ENCODE measurements around the gene TMC4. TPM values are rescaled to one million over a fixed set of nuclear protein-coding genes. Genes with fewer than 3 reads are reported as not detected.
"Not testable (repeated sequence)": the region's sequence is repeated elsewhere in the genome, so short reads cannot be mapped to it uniquely, and the experiment has no call there.

Gene TMC4
- 0.15 and 2.2 TPM in 2 replicates for polyA plus RNA-seq
- polyA minus RNA-seq = 1.5 TPM in 1 of 2 replicates, not detected in the other

DNA sequence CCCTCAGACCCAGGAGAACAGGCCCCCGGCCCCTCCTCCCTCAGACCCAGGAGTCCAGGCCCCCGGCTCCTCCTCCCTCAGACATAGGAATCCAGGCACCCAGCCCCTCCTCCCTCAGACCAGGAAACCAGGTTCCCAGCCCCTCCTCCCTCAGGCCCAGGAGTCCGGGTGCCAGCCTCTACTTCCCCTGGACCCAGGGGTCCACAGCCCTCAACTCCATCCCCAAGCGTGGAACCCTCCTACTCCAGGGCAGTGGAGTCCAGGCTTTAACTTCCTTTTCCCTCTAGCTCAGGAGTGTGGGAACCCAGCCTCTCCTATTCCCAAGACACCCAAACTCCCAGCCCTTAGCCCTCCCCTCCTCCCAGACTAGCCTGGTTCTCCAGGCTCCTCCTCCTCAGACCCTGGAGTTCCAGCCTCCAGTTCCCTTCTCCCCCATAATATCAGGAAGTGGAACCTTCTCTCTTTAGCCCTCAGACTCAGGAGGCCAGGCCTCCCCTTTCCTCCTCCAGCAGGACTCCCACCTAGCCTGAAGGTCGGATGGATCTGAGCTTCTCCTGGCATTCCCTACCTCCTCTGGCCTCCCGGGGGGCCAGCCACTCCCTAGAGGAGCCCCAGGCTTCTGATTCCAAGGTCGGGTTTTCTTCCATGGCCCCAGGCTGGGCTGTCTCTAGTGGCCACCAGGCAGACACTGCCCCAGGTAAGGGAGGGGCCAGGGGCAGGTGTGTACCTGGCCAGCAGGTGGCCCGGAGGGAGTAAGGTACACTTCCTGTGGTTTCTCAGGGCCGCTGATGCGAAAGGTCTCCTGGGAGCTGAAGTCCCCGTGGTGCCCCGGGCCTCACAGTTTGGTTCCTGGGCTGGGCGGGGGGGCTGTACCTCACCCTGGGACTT is at the start of gene TMC4:
TSS of gene TMC4 (minus strand) at position 690 of the 888 bp plus-strand sequence. CDS start at position 647, 43 bp downstream.
- Histone ChIP-seq H3K4me3 (ENCODE audit: low read length) (no peak within 1 kb of the TSS), H3K27ac (ENCODE audit: low read length) (no peak within 1 kb of the TSS), H3K79me2 (replicated peaks; ENCODE audit: insufficient read depth, low read length) (no peaks in the 10 kb centered on the region), H4K20me1 (ENCODE audit: insufficient read depth) (no peaks in the 10 kb centered on the region), H3F3A (ENCODE audit: insufficient read depth, low read length, poor library complexity, severe bottlenecking) (no peaks in the 10 kb centered on the region), H3K4me2 (ENCODE audit: low read length) (no peak within 1 kb of the TSS), H3K27me3 (ENCODE audit: insufficient read depth, low read depth, low read length) (no peaks in the 10 kb centered on the region), H2AFZ (ENCODE audit: low read depth, low read length) (no peak within 1 kb of the TSS), H3K9me3 (ENCODE audit: low read length) (no peaks in the 10 kb centered on the region), H3K9ac (ENCODE audit: low read length) (no peak within 1 kb of the TSS), H3K36me3 (ENCODE audit: insufficient read depth, low read length) (no peaks in the 10 kb centered on the region), H3K9me2 (ENCODE audit: insufficient read depth, low read length) (no peaks in the 10 kb centered on the region)
- no peak for TF ChIP-seq MXI1 (conservative IDR thresholded peaks at IDR 0.05; ENCODE audit: poor library complexity, severe bottlenecking)
- TF ChIP-seq RAD21 (conservative IDR thresholded peaks at IDR 0.05) = no peak
- TF ChIP-seq, protein P1, sequence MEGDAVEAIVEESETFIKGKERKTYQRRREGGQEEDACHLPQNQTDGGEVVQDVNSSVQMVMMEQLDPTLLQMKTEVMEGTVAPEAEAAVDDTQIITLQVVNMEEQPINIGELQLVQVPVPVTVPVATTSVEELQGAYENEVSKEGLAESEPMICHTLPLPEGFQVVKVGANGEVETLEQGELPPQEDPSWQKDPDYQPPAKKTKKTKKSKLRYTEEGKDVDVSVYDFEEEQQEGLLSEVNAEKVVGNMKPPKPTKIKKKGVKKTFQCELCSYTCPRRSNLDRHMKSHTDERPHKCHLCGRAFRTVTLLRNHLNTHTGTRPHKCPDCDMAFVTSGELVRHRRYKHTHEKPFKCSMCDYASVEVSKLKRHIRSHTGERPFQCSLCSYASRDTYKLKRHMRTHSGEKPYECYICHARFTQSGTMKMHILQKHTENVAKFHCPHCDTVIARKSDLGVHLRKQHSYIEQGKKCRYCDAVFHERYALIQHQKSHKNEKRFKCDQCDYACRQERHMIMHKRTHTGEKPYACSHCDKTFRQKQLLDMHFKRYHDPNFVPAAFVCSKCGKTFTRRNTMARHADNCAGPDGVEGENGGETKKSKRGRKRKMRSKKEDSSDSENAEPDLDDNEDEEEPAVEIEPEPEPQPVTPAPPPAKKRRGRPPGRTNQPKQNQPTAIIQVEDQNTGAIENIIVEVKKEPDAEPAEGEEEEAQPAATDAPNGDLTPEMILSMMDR (IDR thresholded peaks at IDR 0.05; ENCODE audit: poor library complexity, severe bottlenecking) = no peak
- no peak for TF ChIP-seq EZH2 (IDR thresholded peaks at IDR 0.05; ENCODE audit: borderline replicate concordance, insufficient read depth, low read length, poor library complexity, severe bottlenecking)
- no peak for TF ChIP-seq TAF1 (IDR thresholded peaks at IDR 0.05; ENCODE audit: low read depth)
- TF ChIP-seq POLR2AphosphoS5 (IDR thresholded peaks at IDR 0.05) = no peak
- TF ChIP-seq REST (IDR thresholded peaks at IDR 0.05; ENCODE audit: borderline replicate concordance) = no peak

DNA sequence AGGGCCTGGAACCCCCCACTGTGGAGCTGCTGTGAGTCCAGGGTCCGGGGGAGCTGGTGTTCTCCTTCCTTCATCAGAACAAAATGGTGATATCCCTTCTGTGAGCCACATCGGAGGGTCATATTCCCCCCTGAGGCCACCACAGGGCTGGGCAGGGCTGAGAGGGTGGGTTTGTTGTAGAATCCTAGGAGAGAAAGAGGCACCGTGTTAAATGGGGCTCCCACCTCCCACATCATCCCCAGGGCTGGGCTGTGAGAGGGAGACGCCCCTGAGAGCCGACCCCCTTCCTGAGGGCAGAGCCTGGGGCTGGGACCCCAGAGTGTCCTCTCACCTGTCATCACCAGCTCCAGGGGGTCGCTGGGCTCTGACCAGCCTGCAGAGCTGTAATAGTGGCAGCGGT is 49.0 kb upstream of the TMC4 start:
- not testable (repeated sequence) for H4K20me1 ChIP-seq (ENCODE audit: insufficient read depth); H3K9me2 ChIP-seq (ENCODE audit: insufficient read depth, low read length); H3F3A ChIP-seq (ENCODE audit: insufficient read depth, low read length, poor library complexity, severe bottlenecking); H3K9me3 ChIP-seq (ENCODE audit: low read length); H3K4me2 ChIP-seq (ENCODE audit: low read length); H3K4me3 ChIP-seq (ENCODE audit: low read length); H3K27me3 ChIP-seq (ENCODE audit: insufficient read depth, low read depth, low read length); H3K27ac ChIP-seq (ENCODE audit: low read length); H3K79me2 ChIP-seq (replicated peaks; ENCODE audit: insufficient read depth, low read length); H3K36me3 ChIP-seq (ENCODE audit: insufficient read depth, low read length); H3K9ac ChIP-seq (ENCODE audit: low read length); H2AFZ ChIP-seq (ENCODE audit: low read depth, low read length)

- not testable (repeated sequence) for H4K20me1 ChIP-seq (ENCODE audit: insufficient read depth); H3K36me3 ChIP-seq (ENCODE audit: insufficient read depth, low read length); H3K9me3 ChIP-seq (ENCODE audit: low read length); H3K4me2 ChIP-seq (ENCODE audit: low read length); H2AFZ ChIP-seq (ENCODE audit: low read depth, low read length); H3K27me3 ChIP-seq (ENCODE audit: insufficient read depth, low read depth, low read length); H3K4me3 ChIP-seq (ENCODE audit: low read length); H3K9me2 ChIP-seq (ENCODE audit: insufficient read depth, low read length); H3F3A ChIP-seq (ENCODE audit: insufficient read depth, low read length, poor library complexity, severe bottlenecking); H3K27ac ChIP-seq (ENCODE audit: low read length); H3K9ac ChIP-seq (ENCODE audit: low read length); H3K79me2 ChIP-seq (replicated peaks; ENCODE audit: insufficient read depth, low read length)
These were observed 46.7 kb upstream of the TMC4 start for GRCh38 chr19:54219702-54220101.

Measured in neural cell (in vitro differentiated cells).